OCI-LY1 (cell line): Measurements from ENCODE around the gene CCDC33.

Source experiments
- EZH2 ChIP-seq: fragments of 200-600 bp; sonication (generic), shearing (Covaris generic); IDR thresholded peaks from 2 replicates; pipeline ENCODE4 v1.8.0; 2017; ENCODE audit warnings: borderline replicate concordance, mixed run types, mild to moderate bottlenecking, antibody characterized with exemption, low read length, moderate library complexity, mixed read lengths
- TF ChIP-seq, protein P1 (sequence below): fragments of 200-600 bp; sonication (generic), shearing (Covaris generic); IDR thresholded peaks from 2 replicates; pipeline ENCODE4 v1.5.1; 2017; ENCODE audit warnings: mild to moderate bottlenecking, antibody characterized with exemption, low read length, moderate library complexity, mixed read lengths

- no peak for TF ChIP-seq EZH2
- TF ChIP-seq, protein P1, sequence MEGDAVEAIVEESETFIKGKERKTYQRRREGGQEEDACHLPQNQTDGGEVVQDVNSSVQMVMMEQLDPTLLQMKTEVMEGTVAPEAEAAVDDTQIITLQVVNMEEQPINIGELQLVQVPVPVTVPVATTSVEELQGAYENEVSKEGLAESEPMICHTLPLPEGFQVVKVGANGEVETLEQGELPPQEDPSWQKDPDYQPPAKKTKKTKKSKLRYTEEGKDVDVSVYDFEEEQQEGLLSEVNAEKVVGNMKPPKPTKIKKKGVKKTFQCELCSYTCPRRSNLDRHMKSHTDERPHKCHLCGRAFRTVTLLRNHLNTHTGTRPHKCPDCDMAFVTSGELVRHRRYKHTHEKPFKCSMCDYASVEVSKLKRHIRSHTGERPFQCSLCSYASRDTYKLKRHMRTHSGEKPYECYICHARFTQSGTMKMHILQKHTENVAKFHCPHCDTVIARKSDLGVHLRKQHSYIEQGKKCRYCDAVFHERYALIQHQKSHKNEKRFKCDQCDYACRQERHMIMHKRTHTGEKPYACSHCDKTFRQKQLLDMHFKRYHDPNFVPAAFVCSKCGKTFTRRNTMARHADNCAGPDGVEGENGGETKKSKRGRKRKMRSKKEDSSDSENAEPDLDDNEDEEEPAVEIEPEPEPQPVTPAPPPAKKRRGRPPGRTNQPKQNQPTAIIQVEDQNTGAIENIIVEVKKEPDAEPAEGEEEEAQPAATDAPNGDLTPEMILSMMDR = no peak
Measured at GRCh38 chr15:74319596-74320351, 83.6 kb downstream of the CCDC33 start.
